Stimulated activated CD4-positive, alpha-beta T cell treated with anti-CD3 and anti-CD28 coated beads, Interleukin-4, amount 100 ng/mL, for 4 hours (primary cell): ENCODE data around the gene ZNF570.
A peak's percentile ranks its signal among the peaks of the same experiment; 100 is the strongest.

ENCODE experiments used
- DNase-seq, 2 experiments: peaks; one replicate each; pipeline ENCODE4 v3.0.0-alpha.2; 2020

ZNF570 gene

DNA sequence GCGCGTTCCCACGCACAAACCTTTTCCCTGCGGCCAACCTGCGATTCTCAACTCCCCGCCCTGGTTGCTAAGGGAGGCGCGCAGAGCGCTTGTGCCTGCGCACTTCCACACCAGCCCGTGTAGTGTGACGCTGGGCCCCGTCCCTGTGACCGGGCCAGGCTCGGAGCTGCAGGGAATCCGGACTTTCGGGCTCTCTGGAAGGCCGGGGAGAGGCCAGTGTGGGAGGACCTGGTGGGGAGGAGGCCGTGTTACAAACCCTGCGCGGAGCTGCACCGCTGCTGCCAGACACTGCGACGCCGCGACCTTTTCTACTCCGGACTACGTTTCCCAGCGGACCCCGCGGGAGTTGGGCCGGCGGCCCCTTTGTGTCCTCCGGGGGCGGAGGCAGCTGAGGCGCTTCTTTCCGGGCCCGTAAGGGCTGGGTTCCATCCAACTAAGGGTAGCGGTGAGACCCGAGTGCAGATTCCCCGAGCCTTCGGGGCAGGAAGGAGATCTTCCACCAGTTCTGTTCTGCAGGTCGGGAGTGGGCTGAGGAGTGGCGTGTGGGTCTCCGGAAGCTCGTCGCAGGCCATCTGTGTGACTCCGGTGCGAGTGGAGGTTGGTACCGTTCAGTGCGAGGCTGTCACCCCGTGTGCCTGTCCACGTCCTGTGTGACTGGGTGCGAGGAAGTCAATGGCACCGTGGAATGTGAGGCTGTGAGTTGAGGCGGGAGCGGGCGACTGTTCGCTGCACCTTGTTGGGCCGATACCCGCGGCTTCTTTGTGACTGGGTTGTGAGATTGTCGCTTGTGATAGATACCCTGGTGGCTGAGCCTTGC is at the start of gene ZNF570:
TSS of gene ZNF570 (plus strand) at position 396 of the 817 bp plus-strand sequence. CDS start 999 bp downstream, outside the sequence.
- peak; percentile 84 to 88 for DNase-seq

DNA sequence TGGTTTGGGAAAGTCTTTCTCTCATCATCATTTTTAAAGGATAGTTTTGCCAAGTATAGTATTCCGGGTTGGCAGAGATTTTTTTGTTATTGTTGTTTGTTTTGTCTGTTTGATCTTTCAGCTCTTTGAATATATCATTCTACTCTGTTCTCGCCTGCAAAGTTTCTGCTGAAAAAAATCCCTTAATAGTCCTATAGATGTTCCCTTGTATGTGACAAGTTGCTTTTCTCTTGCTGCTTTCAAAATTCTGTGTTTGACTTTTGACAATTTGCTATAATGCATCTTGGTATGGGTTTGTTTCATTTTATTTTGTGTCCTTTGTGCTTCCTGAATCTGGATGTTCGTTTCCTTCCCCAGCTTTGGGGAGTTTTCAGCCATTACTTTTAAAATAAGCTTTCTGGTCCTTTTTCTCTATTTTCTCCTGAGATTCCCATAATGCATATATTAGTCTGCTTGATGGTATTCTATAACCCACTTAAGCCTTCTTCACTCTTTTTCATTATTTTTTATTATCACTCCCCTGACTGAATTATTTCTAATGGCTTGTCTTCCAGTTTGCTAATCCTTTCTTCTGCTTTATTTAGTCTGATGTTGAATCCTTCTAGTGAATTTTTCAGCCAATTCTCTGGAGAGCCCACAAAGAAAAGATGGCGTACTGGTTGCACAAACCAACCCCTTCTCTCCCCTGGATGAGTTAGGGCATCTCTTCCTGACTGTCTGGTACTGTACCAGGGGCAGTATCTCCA is 16.5 kb upstream of the ZNF570 start:
- DNase-seq: no peak

DNA sequence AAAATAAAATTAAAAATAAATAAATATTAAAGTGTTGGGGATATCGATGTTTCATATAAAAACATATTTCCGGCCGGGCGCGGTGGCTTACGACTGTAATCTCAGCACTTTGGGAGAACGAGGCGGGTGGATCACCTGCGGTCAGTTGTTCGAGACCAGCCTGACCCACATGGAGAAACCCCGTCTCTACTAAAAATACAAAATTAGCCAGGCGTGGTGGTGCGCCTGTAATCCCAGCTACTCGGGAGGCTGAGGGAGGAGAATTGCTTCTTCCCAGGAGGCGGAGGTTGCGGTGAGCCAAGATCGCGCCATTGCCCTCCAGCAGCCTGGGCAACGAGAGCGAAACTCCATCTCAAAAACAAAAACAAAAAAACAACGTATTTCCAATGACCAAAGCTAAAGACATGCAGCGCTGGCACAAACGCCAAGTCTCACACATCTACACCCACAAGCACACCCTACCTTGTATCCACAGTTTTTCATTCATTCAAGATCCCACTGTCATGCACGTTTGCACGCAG is 2.8 kb upstream of the ZNF570 start:
- DNase-seq: no peak

DNA sequence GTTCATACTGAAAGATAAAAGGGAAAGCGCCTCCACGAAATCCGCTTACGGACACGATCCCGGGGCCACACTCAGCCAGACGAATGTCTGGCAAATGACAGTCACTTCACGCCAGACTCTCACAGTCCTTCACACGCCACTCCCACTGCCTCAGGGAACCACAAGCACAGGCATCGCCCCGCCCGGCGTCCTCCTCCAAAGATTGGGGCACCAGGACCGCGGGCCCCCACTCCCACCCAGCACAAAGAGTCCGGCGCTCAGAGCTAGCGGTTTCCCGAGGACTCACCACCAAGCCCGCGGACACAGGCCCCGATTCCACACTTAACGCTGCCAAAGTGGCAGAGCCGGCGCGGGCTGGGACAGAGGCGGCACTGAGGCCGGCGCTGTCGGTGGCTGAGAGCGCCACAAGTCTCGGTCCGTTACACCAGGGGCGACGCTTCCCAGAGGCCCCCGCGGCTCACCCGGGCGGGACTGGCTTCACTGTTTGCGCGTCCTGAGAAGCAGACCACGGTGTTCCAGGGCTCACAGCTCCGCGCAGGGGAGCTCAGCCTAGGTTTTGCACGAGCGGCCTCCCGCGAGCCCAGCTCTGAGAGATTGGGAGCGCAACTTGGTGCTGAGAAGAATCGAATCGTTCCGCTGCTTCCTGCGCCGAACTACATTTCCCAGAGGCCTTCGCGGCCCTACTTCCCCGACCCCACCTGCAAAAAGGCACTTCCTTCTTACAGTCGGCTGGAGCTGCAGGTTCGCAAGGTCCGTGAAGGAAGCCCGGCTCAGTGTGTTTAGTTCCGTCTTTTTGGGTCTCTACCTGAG is 2.2 kb upstream of the ZNF570 start, which contains the start of gene ZNF569:
TSS of gene ZNF569 (minus strand) at position 647 of the 810 bp plus-strand sequence. CDS start 22,523 bp downstream, outside the sequence.
- DNase-seq: peak; percentile 76 to 88

DNA sequence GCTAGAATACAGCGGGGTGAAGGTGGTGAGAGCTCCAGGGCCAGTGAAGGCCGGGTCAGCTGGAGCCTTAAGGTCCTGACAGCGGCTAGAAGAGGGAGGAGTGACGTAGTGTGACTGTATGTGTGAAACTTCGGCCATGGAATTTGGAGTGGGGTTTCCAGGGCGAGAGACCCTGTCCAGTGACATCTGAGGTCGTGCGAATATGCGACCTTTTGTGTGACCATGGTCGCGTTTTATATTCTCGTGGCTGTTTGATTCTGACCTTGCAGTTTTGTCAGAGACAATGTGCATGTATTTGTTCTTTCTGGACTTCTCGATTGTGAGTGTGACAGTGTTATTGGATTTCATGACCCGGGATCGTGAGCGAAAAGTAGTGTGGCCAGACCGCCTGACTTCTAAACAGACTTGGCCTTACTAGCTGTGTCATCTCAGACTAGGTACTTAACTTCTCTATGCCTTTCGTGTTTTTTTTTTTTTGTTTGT is 1.5 kb upstream of the ZNF570 start:
- no peak for DNase-seq

DNA sequence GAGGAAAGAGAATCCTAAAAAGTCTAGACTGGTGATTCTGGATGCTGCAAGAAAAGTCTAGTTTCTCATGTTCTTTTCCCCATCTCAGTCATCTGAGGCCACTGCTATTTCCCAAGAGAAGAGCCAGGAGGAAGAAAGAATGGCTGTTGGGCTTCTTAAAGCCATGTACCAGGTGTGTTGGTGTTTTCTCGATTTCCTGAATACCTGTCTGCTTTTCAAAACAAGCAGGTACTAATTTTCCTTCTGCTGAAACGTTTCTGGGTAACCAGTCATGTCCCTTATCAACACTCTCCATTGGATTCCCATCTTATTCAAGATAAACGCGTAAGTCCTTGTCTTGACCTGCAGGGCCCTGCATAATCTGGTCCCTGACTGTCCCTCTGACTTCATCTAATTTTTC is 1.1 kb downstream of the ZNF570 start:
- DNase-seq: no peak

DNA sequence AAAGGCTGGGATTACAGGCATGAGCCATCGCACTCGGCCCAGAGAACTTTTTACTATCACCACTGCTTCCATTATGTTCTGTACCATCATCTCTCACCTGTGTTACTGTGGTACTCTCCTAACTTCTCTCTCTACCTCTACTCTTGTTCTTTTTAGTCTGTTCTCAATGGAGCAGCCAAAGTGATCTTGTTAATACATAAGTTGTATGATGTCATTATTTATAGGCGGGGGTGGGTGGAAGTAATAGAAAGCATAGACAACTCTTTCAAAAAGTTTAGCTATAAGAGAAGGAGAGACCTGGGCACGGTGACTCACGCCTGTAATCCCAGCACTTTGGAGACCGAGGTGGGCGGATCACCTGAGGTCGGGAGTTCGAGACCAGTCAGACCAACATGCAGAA is 3.0 kb downstream of the ZNF570 start:
- no peak for DNase-seq

DNA sequence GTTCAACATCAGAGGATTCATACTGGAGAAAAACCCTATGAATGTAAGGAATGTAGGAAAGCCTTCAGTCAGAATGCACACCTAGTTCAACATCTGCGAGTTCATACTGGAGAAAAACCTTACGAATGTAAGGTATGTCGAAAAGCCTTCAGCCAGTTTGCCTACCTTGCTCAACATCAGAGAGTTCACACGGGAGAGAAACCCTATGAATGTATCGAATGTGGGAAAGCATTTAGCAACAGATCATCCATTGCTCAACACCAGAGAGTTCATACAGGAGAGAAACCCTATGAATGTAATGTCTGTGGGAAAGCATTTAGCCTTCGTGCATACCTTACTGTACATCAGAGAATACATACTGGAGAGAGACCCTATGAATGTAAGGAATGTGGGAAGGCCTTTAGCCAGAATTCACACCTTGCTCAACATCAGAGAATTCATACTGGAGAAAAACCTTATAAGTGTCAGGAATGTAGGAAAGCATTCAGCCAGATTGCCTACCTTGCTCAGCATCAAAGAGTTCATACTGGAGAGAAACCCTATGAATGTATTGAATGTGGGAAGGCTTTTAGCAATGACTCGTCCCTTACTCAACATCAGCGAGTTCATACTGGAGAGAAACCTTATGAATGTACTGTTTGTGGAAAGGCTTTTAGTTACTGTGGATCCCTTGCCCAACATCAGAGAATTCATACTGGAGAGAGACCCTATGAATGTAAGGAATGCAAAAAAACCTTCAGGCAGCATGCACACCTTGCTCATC is 15.4 kb downstream of the ZNF570 start:
- no peak for DNase-seq

DNA sequence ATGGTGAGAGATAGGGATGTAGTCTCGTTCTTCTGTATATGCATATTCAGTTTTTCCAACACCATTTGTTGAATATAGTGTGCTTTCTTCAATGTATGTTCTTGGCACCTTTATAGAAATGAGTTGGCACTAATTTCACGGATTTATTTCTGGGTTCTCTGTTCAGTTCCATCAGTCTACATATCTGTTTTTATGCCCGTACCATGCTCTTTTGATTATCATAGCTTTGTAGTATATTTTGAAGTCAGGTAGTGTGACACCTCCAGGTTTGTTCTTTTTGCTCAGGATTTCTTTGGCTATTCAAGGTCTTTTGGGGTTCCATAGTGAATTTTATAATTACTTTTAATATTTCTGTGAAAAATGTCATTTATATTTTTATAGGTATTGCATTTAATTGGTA is 23.1 kb downstream of the ZNF570 start:
- no peak for DNase-seq

GRCh38 chr19:37505958-37506386 is 36.8 kb downstream of the ZNF570 start:
- DNase-seq: no peak

- DNase-seq: peak; percentile 73 to 85
These were observed 37.4 kb downstream of the ZNF570 start, which contains the start of gene ZNF793 for GRCh38 chr19:37506387-37507166. TSS of gene ZNF793 (plus strand) at chr19:37506939. CDS start at chr19:37523440, 16,501 bp downstream.

- no peak for DNase-seq
These were observed 38.0 kb downstream of the ZNF570 start for GRCh38 chr19:37507167-37507464.

DNA sequence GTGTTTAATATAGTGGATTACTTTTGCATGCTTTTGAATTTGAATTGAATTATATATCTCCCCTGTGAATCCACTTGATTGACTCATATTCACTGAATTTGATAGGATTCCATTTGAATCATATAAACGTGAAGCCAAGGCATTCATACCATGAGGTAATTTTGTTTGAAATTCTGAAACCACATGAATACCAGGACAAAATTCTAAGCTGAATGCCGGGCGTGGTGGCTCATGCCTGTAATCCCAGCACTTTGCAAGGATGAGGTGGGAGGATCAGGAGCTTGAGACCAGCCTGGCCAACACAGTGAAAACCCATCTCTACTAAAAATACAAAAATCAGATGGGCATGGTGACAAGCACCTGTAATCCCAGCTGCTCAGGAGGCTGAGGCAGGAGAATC is 42.0 kb downstream of the ZNF570 start:
- no peak for DNase-seq

DNA sequence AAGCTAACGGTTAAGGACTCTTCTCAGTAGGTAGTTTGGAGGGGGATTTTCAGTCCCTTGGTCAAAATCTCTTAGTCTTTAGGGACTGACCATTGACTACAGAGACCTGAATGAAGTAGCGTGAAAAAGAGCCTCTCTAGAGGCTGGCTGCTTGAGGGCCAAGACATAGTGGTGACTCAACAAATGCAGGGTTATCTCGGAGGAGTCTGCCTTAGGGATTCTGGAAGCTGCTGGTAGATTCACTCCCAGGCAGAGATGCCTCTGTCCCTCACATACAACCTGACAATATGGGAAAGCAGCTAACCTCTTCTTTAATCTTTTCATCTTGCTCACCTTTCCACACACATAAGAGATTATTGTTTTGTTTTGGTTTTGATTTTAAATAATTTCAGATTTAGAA is 42.7 kb downstream of the ZNF570 start:
- no peak for DNase-seq

GRCh38 chr19:37513397-37513796 is 44.2 kb downstream of the ZNF570 start:
- DNase-seq: no peak

GRCh38 chr19:37519890-37520289 is 50.7 kb downstream of the ZNF570 start:
- no peak for DNase-seq

DNA sequence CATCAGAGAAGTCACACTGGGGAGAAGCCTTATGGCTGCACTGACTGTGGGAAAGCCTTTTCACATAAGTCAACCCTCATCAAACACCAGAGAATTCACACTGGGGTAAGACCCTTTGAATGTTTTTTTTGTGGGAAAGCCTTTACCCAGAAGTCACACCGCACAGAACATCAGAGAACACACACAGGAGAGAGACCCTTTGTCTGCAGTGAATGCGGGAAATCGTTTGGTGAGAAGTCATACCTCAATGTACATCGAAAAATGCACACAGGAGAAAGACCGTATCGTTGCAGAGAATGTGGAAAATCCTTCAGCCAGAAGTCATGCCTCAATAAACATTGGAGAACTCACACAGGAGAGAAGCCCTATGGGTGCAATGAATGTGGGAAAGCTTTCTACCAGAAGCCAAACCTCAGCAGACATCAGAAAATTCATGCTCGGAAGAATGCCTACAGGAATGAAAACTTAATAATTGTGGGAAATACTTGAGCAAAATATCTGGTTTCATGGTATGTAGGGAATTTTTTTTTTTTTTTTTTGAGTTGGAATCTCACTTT is 68.3 kb downstream of the ZNF570 start:
- DNase-seq: no peak
